Fibroblast of villous mesenchyme (primary cell): Measurements from ENCODE around the gene MSI2. TPM values are rescaled to one million over a fixed set of nuclear protein-coding genes. Genes with fewer than 3 reads are reported as not detected.

Experiments used
- DNase-seq: peaks from one replicate; pipeline ENCODE4 v3.0.0-alpha.2; 2010; ENCODE audit warnings: low read depth
- H3K4me3 ChIP-seq: 2 replicates; pipeline ENCODE4 v1.5.1; 2011; ENCODE audit warnings: low read depth, mild to moderate bottlenecking, low read length
- CTCF ChIP-seq: IDR thresholded peaks from 2 replicates; pipeline ENCODE4 v1.5.1; 2012; ENCODE audit warnings: low read depth, mild to moderate bottlenecking, low read length; ENCODE audit not compliant: insufficient read depth
- total RNA-seq: library from RNA; depleted of rRNA; stranded (reverse); fragments of >200 nt; gene quantifications from 2 replicates; pipeline ENCODE4 v1.2.3, GENCODE V29; 2012

The MSI2 gene
- total RNA-seq, 1 donor, result 50.1 TPM

GRCh38 chr17:57356153-57356718 lies 99.9 kb downstream of the MSI2 start:
- no peak for DNase-seq
- no peak overlapping the region for H3K4me3 ChIP-seq
- TF ChIP-seq CTCF, result no peak

GRCh38 chr17:57356719-57357391 lies 100.5 kb downstream of the MSI2 start:
- no peak for DNase-seq
- TF ChIP-seq CTCF, result no peak
- H3K4me3 ChIP-seq, result no peak overlapping the region

- TF ChIP-seq CTCF, result no peak
- no peak overlapping the region for H3K4me3 ChIP-seq
- DNase-seq, result no peak
Measured at GRCh38 chr17:57357392-57357784, 101.1 kb downstream of the MSI2 start.

DNA sequence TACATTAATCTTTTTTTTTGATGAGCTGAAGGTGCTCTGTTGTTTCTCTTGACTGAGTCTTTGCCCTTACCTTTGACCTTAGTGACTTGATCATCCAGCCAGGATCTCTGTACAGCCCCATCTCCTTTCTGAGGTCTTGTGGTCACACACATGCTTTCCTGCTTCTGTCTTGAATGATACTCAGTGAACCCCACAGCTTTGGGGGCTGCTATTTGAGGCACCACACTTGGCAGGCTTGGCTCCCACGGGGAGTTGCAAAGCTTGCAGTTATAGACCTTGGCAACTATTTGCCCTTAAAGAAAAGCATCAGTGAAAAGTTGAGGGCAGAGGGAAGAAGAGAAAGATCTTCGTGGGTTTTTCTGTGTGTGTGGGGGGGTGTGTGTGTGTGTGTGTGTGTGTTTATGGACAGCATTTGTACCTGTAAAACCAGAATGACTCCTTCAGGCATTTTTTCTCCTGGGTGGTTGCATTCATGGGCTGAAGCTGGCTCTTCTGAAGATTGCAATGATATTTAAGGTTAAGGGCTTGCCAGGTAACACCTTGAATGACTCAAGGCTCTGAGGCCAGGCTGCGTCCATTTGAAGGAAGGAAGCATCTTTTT lies 101.6 kb downstream of the MSI2 start:
- no peak overlapping the region for H3K4me3 ChIP-seq
- TF ChIP-seq CTCF, result no peak
- DNase-seq, result no peak

GRCh38 chr17:57360266-57360665 lies 103.9 kb downstream of the MSI2 start:
- no peak for DNase-seq

DNA sequence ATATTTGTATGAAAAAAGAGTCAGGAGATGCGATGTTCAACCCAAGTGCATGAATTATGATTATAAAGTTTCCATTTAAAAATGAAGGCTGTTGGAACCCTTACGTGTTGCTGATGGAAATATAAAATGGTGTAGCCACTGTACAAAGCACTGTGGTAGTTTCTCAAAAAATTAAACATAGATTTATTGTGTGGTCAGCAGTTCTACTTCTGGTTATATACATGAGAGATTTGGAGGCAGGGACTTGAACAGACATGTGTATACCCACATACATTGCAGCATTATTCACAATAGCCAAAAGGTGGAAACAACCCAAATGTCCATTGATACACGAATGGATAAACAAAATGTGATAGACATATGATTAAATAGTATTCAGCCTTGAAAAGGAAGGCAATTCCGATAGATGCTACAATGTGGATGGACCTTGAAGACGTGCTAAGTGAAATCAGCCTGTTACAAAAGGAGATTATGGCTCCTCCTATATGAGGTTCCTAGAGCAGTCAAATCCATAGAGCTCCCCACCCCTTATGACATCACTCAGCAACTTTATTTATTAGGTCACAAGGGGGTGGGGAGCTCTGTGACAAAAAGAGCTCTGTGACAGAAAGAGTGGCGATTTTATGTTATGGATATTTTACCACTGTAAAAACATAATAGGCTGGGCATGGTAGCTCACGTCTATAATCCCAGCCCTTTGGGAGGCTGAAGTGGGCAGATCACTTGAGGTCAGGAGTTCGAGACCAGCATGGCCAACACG lies 106.7 kb downstream of the MSI2 start:
- no peak for DNase-seq
- H3K4me3 ChIP-seq, result no peak overlapping the region
- TF ChIP-seq CTCF, result no peak

More at GRCh38 chr17:57360266-57360665, 103.9 kb downstream of the MSI2 start:
- TF ChIP-seq CTCF, result no peak
- H3K4me3 ChIP-seq, result no peak overlapping the region
